ENCODE results near the gene MAP1LC3B2.

MAP1LC3B2 gene

DNA sequence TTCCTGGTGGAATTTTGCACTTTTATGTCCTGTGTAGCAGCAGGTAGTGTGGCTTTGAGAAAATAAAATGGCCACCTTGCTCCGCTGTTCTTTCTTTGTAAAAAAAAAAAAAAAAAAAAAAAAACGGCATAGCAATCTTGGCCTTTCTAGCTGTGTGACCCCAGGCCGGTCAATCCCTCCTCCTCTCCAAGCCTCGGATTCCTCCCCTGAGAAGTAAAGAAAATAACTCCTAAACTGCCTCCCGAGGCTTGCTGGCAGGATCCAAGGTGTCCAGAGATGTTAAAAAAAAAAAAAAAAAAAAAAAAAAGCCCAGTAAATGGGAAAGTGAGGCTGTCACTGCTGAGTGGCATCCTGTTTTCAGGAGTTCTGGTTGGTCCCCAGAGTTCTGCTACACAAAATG lies 23.9 kb upstream of the MAP1LC3B2 start:
- H3K4me3 ChIP-seq (ENCODE audit: control insufficient read depth, low read depth, low read length) = no peak overlapping the region
- DNase-seq (ENCODE audit: low read depth) = no peak
- no peak for TF ChIP-seq CTCF (IDR thresholded peaks at IDR 0.05; ENCODE audit: control insufficient read depth, insufficient read depth, low read depth, low read length, missing control alignments)

GRCh38 chr12:116537101-116537904 lies 21.9 kb upstream of the MAP1LC3B2 start:
- no peak for DNase-seq (ENCODE audit: low read depth)
- no peak for TF ChIP-seq CTCF (IDR thresholded peaks at IDR 0.05; ENCODE audit: control insufficient read depth, insufficient read depth, low read depth, low read length, missing control alignments)

DNA sequence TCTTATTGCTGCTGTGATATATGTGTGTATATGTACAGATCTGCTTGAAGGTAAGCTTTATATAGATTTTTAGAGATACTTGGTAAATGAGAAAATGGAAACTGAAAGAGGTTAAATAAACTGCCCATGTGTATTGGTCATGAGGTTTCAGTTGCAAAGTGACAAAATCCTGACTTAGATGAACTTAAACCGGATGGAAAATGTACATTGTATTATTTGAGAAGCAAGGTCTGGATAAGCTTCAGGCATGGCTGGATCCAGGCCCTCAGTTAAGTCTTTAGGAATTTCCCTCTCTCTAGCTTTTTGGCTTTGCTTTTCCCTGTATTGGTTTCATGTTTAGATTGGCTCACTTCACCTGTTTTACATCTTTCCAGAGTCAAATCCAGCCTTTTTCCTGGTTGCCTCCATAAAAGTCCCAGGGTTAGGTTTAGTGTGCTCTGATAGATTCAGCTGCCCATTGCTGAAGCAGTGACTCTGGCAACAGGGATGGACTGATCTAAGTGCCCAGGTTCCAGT lies 21.0 kb upstream of the MAP1LC3B2 start:
- no peak for TF ChIP-seq CTCF (IDR thresholded peaks at IDR 0.05; ENCODE audit: control insufficient read depth, insufficient read depth, low read depth, low read length, missing control alignments)
- no peak for DNase-seq (ENCODE audit: low read depth)
- no peak overlapping the region for H3K4me3 ChIP-seq (ENCODE audit: control insufficient read depth, low read depth, low read length)

More at GRCh38 chr12:116537101-116537904, 21.9 kb upstream of the MAP1LC3B2 start:
- no peak overlapping the region for H3K4me3 ChIP-seq (ENCODE audit: control insufficient read depth, low read depth, low read length)

- DNase-seq (ENCODE audit: low read depth) = no peak
- TF ChIP-seq CTCF (IDR thresholded peaks at IDR 0.05; ENCODE audit: control insufficient read depth, insufficient read depth, low read depth, low read length, missing control alignments) = no peak
- no peak overlapping the region for H3K4me3 ChIP-seq (ENCODE audit: control insufficient read depth, low read depth, low read length)
Measured at GRCh38 chr12:116538682-116539305, 20.4 kb upstream of the MAP1LC3B2 start.

GRCh38 chr12:116539361-116539771 lies 19.8 kb upstream of the MAP1LC3B2 start:
- no peak overlapping the region for H3K4me3 ChIP-seq (ENCODE audit: control insufficient read depth, low read depth, low read length)
- no peak for TF ChIP-seq CTCF (IDR thresholded peaks at IDR 0.05; ENCODE audit: control insufficient read depth, insufficient read depth, low read depth, low read length, missing control alignments)
- no peak for DNase-seq (ENCODE audit: low read depth)

DNA sequence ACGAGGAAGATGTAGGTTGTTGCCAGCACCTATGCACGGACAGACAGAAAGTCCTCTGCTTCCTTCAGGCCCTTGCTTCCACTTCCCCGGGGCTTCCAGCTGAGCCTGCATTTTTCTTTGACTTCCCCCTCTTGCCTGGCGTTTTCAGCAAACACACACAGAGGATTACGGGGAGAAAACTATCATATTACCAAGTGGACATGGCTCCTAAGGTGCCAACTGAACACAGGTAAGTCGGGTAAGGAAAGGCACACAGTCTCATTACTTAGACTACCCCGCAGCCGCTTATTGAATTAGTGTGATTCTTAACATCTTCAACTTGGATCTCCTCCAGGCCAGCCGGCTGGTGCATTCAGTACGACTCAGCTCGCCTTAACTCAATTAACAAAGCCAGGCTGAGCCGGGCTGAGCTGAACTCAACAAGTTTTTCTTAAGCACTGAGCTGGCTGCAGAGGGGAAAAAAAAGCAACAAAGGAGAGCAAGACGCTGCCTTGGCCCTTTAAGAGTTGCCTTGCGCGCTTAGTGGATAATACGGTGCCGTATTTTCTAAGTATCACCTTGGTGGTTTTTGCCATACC lies 19.2 kb upstream of the MAP1LC3B2 start:
- no peak for DNase-seq (ENCODE audit: low read depth)
- TF ChIP-seq CTCF (IDR thresholded peaks at IDR 0.05; ENCODE audit: control insufficient read depth, insufficient read depth, low read depth, low read length, missing control alignments) = no peak
- H3K4me3 ChIP-seq (ENCODE audit: control insufficient read depth, low read depth, low read length) = no peak overlapping the region
